IPS-20b (cell line): ENCODE measurements around the gene C13orf46.

Source experiments
- H3K27ac ChIP-seq: one replicate; pipeline ENCODE4 v1.5.1; 2013; ENCODE audit warnings: low read length
- H3K27me3 ChIP-seq: 2 replicates; pipeline ENCODE4 v1.6.1; 2013; ENCODE audit warnings: mild to moderate bottlenecking, low read length, inconsistent platforms; ENCODE audit not compliant: insufficient read depth
- H3K36me3 ChIP-seq: 2 replicates; pipeline ENCODE4 v1.6.1; 2013; ENCODE audit warnings: low read depth, mild to moderate bottlenecking, inconsistent platforms, low read length, moderate library complexity; ENCODE audit not compliant: insufficient read depth
- H3K4me1 ChIP-seq: 2 replicates; pipeline ENCODE4 v1.6.1; 2013; ENCODE audit warnings: mild to moderate bottlenecking, control low read depth, inconsistent platforms, low read length, moderate library complexity; ENCODE audit not compliant: insufficient read depth
- H3K4me3 ChIP-seq: 2 replicates; pipeline ENCODE4 v1.5.1; 2013; ENCODE audit warnings: mild to moderate bottlenecking, low read length, inconsistent platforms
- H3K9ac ChIP-seq: 2 replicates; pipeline ENCODE4 v1.6.1; 2013; ENCODE audit warnings: low read depth, mild to moderate bottlenecking, inconsistent platforms, low read length, moderate library complexity
- H3K9me3 ChIP-seq: 2 replicates; pipeline ENCODE4 v1.6.1; 2013; ENCODE audit warnings: mild to moderate bottlenecking, low read depth, low read length, inconsistent platforms; ENCODE audit not compliant: insufficient read depth

The C13orf46 gene

DNA sequence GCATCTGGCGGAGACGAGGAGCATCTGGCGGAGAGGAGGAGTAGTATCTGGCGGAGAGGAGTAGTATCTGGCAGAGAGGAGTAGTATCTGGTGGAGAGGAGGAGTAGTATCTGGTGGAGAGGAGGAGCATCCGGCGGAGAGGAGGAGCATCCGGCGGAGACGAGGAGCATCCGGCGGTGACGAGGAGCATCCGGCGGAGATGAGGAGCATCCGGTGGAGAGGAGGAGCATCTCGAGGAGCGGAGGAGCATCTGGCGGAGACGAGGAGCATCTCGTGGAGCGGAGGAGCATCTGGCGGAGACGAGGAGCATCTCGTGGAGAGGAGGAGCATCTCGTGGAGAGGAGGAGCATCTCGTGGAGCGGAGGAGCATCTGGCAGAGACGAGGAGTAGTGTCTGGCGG, 18.6 kb downstream of the C13orf46 start:
- H3K36me3 ChIP-seq = no peaks in the 10 kb centered on the region
- H3K4me1 ChIP-seq = no peaks in the 10 kb centered on the region
- H3K9ac ChIP-seq = no peak overlapping the region
- no peak overlapping the region for H3K4me3 ChIP-seq
- no peaks in the 10 kb centered on the region for H3K27me3 ChIP-seq
- H3K9me3 ChIP-seq = peaks cover 17% of the 10 kb centered on the region
- no peak overlapping the region for H3K27ac ChIP-seq

DNA sequence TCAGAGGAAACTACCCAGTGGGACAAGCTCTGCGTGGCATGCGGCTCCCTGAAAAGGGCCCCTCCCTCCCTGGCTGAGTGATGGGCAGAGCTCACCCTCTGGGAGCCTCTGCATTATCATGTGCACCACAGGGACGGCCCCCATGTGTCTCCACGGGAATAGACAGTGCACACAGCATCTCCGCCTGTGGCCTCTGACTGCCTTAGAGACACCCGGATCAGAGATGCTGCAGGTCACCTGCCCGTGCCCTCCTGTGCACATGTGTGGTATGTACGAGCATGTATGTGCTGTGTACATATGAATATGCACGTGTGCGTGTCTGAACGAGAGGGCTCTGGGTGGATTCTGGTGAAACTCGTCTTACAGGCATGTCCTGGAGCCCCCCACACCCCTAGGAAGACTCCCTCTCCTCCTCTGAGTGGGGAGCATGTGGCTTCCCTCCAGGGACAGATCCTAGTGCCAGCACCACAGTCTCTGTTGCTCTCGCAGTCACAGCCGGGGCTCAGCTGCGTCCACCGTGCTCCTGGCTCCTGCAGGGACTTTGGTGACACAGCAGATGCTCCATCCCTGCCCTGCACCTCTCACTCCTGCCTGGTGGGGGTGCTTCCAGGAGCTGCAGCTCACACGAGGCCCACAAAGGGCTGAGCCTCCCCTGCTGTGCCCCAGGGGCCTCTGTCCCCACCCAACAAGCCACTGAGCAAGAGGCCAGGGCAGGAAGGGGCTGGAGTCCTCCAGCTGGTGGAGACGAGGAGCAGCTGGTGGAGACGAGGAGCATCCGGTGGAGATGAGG, 19.6 kb downstream of the C13orf46 start:
- H3K4me1 ChIP-seq = no peaks in the 10 kb centered on the region
- H3K9ac ChIP-seq = no peak overlapping the region

DNA sequence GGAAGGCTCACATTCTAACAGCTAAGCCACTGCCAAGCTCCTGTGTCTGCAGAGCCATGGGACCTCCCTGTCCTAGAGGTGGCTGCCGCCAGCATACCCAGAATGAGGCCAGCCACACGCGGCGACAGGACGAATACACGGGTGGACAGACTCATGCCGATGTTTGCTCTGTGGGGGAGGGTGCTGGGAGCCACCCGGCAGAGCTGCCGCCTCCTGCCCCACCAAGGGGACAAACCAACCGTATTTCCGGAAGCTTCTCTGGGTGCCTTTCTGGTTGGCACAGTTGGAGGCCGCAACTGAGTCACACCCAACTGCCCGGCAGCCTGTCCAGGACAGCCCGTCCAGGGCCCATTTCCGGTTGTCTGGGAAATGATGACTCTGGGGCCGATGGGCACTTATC, 20.3 kb downstream of the C13orf46 start:
- H3K9ac ChIP-seq = no peak overlapping the region

More for the DNA sequence above, 19.6 kb downstream of the C13orf46 start:
- Histone ChIP-seq H3K27ac (no peak overlapping the region), H3K36me3 (no peaks in the 10 kb centered on the region), H3K9me3 (peaks cover 8% of the 10 kb centered on the region), H3K4me3 (no peak overlapping the region), H3K27me3 (no peaks in the 10 kb centered on the region)

DNA sequence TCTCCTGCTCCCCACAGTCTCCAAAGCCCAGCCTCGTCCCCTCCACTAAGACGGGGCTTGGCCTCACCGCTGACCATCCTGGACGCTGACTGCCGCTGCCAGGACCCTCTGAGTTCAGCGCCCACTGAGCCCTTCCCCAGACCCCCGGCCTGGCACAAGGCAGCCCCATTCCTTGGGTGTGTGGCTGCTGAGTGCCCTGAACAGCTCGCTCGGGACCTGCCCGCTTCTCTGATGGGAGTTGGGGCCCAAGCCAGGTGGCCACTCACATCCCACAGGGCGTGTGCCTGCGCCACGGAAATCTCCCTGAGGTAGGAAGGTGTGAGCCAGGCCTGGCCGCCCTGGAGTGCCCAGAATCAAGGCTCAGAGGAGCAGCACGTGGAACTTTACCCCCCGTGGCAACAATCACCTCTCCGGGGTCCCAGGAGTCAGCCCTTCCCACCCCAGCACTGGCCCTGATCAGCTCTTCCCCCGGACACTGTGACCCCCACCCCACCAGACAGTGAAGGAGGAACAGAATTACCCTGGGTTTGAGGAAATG, 20.8 kb downstream of the C13orf46 start:
- Histone ChIP-seq H3K4me3 (no peak overlapping the region), H3K36me3 (no peaks in the 10 kb centered on the region), H3K27ac (no peak overlapping the region), H3K9me3 (no peaks in the 10 kb centered on the region), H3K4me1 (no peaks in the 10 kb centered on the region), H3K27me3 (no peaks in the 10 kb centered on the region), H3K9ac (no peak overlapping the region)

More for the DNA sequence above, 20.3 kb downstream of the C13orf46 start:
- Histone ChIP-seq H3K36me3 (no peaks in the 10 kb centered on the region), H3K4me1 (no peaks in the 10 kb centered on the region), H3K27ac (no peak overlapping the region), H3K9me3 (peaks cover 2% of the 10 kb centered on the region; the same call in 1 of the 2 replicates), H3K4me3 (no peak overlapping the region), H3K27me3 (no peaks in the 10 kb centered on the region)

DNA sequence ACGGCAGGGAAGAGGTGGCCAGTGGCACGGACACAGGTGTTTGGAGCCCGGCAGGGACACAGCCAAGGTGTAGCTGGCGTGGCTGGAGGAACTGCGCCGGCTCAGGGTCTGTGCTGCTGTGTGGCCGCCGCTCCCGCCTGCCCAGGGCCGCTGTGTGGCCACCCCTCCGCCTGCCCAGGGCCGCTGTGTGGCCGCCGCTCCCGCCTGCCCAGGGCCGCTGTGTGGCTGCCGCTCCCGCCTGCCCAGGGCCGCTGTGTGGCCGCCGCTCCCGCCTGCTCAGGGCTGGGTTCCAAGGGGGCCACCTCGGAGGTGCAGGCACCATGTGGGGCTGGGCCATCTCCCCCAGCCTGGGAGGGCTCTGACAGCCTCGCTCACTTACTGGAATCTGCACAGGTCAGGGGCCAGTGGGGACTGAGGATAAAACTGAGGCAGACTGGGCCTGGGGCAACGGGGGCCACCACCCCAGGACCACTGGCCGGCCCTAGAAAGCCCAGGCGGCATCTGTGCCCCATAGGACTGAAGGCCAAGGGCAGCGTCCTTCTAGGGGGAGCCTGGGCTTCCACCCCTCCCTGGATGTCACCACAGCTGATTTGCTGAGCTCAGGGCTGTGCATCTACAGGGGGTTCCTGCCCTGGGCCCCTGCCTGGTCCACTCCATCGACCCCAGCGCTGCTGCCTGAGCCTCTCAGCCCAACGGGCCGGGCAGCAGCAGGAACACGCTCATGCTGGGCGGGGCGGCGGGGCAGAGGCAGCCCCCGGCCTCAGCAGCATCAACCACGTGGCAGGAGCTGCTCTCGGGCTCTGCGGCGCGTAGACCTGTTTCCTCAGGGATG, 21.5 kb downstream of the C13orf46 start:
- Histone ChIP-seq H3K36me3 (no peaks in the 10 kb centered on the region), H3K9me3 (no peaks in the 10 kb centered on the region), H3K27me3 (no peaks in the 10 kb centered on the region), H3K4me1 (no peaks in the 10 kb centered on the region), H3K9ac (no peak overlapping the region), H3K4me3 (no peak overlapping the region), H3K27ac (no peak overlapping the region)

DNA sequence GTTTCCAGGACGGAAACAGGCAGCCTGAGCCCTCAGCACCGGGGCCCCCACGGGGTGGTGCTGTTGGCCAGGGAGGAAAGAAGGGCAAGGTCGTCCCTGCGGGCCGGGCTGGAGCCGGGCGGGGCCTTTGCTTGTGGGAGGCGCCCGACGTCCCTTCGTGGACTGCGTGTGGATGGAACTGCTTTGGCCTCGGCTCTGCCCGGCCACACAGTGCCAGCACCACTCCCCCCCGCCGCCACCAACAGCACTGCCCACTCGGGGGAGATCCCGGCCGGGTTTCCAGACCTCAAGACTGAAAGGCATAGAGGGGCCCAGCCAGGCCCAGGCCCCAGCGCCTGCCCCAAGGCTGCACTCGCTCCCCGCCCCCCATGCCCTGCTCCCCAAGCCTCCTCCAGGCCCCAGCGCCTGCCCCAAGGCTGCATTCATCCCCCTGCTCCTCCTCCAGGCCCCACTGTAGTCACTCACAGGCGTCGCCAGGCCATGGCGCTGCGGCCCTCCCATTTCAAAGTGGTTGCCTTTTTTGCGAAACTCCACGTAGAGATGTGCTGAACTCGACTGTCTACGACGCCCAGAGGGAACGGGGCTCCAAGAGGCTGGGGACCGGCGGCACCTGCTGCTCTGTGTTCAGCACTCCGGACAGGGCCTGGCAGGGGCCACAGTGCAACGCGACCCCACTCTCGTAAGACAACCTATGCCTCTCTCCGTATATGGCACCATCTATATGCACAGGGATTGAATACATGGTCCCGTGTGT, 22.5 kb downstream of the C13orf46 start:
- no peak overlapping the region for H3K27ac ChIP-seq
- H3K36me3 ChIP-seq = no peaks in the 10 kb centered on the region
- no peaks in the 10 kb centered on the region for H3K9me3 ChIP-seq
- peak overlapping the region; percentile 42; the same call in 1 of the 2 replicates for H3K4me3 ChIP-seq
- no peaks in the 10 kb centered on the region for H3K27me3 ChIP-seq
- no peaks in the 10 kb centered on the region for H3K4me1 ChIP-seq
- H3K9ac ChIP-seq = no peak overlapping the region

DNA sequence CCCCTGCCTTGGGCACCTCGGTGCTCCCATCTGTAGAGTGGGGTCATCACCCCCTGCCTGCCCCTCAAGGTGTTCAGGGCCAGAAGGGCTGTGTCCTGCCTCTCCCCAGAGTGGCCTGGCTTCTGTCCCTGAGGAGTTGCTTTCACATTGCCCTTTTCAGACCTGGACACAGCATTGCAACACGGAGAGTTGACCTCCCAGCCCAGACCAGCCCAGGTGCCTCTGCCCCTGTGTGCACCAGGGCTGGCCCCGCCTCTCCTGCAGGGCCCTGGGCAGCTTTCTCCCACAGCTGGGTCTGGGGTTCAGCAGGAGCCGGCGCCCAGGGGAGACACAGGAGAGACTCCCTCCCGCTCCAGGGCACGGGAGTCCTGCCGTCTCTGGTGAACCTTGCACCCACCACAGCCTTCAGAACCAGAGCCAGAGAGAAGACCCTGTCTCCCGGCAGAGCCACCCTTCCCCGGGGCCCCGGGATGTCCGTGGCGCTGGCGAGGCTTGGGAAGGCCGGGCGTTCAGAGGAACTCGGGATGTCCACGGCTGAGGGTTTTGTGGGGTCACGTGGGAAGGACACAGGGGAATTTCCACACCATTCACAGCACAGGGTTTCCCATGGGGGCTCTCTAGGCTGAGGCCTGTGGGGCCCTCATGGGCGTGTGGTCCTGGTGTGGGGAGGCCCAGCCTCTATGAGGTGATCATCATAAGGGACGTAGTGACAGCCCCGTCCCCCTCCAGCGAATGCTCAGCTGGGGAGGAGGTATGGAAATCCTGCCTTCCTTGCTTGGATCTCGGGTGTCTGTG, 23.2 kb downstream of the C13orf46 start:
- H3K36me3 ChIP-seq = no peaks in the 10 kb centered on the region
- no peaks in the 10 kb centered on the region for H3K4me1 ChIP-seq
- H3K4me3 ChIP-seq = no peak overlapping the region; the same call in 1 of the 2 replicates
- H3K27me3 ChIP-seq = no peaks in the 10 kb centered on the region
- H3K27ac ChIP-seq = no peak overlapping the region
- H3K9me3 ChIP-seq = no peaks in the 10 kb centered on the region
- H3K9ac ChIP-seq = no peak overlapping the region

DNA sequence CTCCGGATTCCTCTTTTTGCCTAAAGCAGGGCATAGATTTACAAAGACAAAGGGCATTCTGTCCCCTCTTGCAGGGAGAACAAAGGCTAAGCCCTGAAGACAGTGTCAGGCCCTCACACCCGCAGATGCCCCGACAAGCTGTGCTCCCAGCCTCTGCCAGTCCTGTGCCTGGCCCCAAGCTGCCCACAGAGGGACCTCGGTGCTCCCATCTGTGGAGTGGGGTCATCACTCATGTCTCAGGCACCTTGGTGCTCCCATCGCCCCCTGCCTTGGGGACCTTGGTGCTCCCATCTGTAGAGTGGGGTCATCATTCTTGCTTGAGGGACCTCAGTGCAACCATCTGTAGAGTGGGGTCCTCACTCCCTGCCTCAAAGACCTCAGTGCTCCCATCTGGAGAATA, 24.3 kb downstream of the C13orf46 start:
- Histone ChIP-seq H3K9ac (no peak overlapping the region), H3K27me3 (no peaks in the 10 kb centered on the region), H3K4me1 (no peaks in the 10 kb centered on the region), H3K27ac (no peak overlapping the region), H3K4me3 (no peak overlapping the region), H3K36me3 (no peaks in the 10 kb centered on the region), H3K9me3 (no peaks in the 10 kb centered on the region)

DNA sequence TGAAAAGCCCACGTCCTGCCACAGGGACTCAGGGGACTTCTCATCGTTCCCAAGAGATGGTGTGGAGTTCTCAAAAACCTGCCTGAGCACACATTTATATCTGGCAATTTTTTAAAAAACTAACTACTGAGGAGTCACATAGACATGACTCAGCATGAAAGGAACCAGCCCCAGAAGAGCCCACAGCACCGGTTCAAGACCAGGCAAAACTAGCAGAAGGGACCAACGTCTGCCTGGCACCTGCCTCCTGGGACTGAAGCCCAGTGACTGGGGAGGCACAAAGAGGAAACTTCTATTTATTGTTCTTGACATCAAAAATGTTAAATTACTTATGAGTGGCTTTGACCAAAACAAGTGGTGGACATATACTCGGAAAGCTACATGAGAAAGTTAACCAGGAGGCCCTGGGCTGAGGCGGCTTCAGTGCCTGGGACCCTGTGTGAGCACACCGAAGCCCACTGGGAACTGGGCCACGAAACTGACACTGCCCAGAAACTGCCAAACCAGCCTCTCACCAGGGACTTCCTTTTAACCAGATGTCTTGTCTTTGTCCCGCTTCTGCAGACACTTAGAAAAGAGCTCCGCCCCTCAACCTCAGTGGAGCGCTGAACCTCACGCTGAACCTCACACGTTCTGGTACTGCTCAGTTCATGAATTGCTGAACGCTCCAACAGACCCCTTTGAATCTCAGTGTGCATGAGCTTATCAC, 25.7 kb downstream of the C13orf46 start:
- Histone ChIP-seq H3K27me3 (no peaks in the 10 kb centered on the region), H3K4me1 (no peaks in the 10 kb centered on the region), H3K4me3 (no peak overlapping the region), H3K9ac (no peak overlapping the region), H3K36me3 (no peaks in the 10 kb centered on the region), H3K27ac (no peak overlapping the region), H3K9me3 (no peaks in the 10 kb centered on the region)

DNA sequence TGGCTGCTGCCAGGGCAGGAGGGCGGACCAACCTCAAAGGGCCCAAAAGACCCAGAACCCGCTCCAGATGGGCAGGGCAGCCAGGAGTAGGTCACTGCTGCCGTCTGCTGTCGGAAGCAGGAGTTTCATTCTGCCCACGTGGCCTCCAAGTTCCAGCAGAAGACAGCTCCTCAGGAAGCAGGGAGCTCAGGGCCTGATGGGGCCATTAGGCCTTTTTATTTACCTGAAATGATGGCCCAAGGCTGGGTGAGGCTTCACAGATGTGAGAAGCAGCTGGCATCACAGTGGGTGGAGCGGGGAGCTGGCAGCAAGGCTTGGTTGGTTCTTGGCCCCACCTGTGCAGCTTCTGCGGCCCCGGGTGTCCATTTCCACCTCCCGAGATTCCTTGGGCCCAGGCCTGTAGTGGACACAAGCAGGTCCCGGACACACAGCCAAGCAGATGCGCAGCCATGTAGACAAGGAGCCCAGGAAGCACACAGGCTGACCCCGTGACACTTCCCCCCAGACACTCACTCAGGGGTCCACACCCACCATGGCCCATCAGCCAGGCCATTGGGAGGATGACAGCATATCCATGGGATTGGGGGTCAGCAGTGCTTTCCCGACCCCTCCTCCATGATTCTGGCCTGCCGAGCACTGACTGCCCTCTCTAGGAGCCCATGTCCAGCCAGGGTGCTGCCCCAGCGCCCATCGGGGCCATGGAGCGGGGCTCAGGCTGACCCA, 26.4 kb downstream of the C13orf46 start:
- Histone ChIP-seq H3K9me3 (no peaks in the 10 kb centered on the region), H3K4me3 (no peak overlapping the region), H3K27ac (no peak overlapping the region), H3K4me1 (no peaks in the 10 kb centered on the region), H3K27me3 (no peaks in the 10 kb centered on the region), H3K9ac (no peak overlapping the region), H3K36me3 (no peaks in the 10 kb centered on the region)
